Suprapubic skin (tissue), 4 donors: ENCODE measurements around the gene MDGA2.

Experiments used
- POLR2A ChIP-seq, 2 donors: fragments of 450-650 bp; IDR thresholded peaks; one replicate each; pipeline ENCODE4 v1.6.1; 2017; ENCODE audit warnings: antibody characterized with exemption in 2 of 2, mild to moderate bottlenecking in 2 of 2, moderate library complexity in 2 of 2
- POLR2AphosphoS5 ChIP-seq, 3 donors: sonication (generic); formaldehyde crosslinking; IDR thresholded peaks; one replicate each; pipeline ENCODE4 v1.6.1; 2017; ENCODE audit warnings: antibody characterized with exemption in 3 of 3

DNA sequence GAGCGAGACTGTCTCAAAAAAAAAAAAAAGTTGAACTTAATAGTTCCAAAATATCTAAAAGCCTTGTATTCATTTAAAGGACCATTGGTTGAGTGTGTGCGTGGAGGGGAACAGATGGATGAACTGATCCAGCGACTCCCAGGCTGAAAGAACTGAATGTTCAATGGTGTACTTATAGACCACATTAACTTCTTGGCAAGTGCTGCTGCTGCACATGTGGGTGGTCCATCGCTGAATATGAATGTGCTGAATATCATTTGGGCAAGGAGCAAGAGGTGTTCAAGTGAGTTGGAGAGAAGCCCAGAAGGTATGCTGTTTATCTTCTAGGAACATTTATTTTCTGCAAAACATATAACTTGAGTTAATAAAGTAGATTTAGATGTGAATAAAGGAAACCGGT lies 734.8 kb downstream of the MDGA2 start:
- no peak for TF ChIP-seq POLR2A (IDR thresholded peaks at IDR 0.05)
- TF ChIP-seq POLR2AphosphoS5 (IDR thresholded peaks at IDR 0.05) = no peak
